HG03025 (cell line): ENCODE data around the gene PTPRJ.

ENCODE experiments used
- ATAC-seq: cut with Tn5 transposase; IDR thresholded peaks from one replicate; pipeline ENCODE4 v1.9.1; 2021; ENCODE audit warnings: mild to moderate bottlenecking, moderate library complexity; ENCODE audit not compliant: unreplicated experiment, low FRiP score

PTPRJ gene

GRCh38 chr11:48033918-48034341 lies 53.6 kb downstream of the PTPRJ start:
- ATAC-seq: no peak

GRCh38 chr11:48034926-48035871 lies 54.8 kb downstream of the PTPRJ start:
- no peak for ATAC-seq

- no peak for ATAC-seq
These were observed 55.7 kb downstream of the PTPRJ start for GRCh38 chr11:48036011-48036410.

GRCh38 chr11:48036466-48036865 lies 56.1 kb downstream of the PTPRJ start:
- no peak for ATAC-seq

GRCh38 chr11:48037709-48038468 lies 57.5 kb downstream of the PTPRJ start:
- ATAC-seq: no peak

GRCh38 chr11:48040830-48041444 lies 60.6 kb downstream of the PTPRJ start:
- ATAC-seq: no peak

- ATAC-seq: no peak
These were observed 61.7 kb downstream of the PTPRJ start for GRCh38 chr11:48041877-48042695.

- ATAC-seq: no peak
These were observed 63.0 kb downstream of the PTPRJ start for GRCh38 chr11:48043111-48043990.

GRCh38 chr11:48043991-48044512 lies 63.7 kb downstream of the PTPRJ start:
- no peak for ATAC-seq

GRCh38 chr11:48044577-48044976 lies 64.2 kb downstream of the PTPRJ start:
- no peak for ATAC-seq

- no peak for ATAC-seq
These were observed 65.2 kb downstream of the PTPRJ start for GRCh38 chr11:48045536-48045935.

- no peak for ATAC-seq
These were observed 67.3 kb downstream of the PTPRJ start for GRCh38 chr11:48047616-48048015.

- no peak for ATAC-seq
These were observed 68.7 kb downstream of the PTPRJ start for GRCh38 chr11:48049036-48049435.

- no peak for ATAC-seq
These were observed 69.9 kb downstream of the PTPRJ start for GRCh38 chr11:48050304-48050703.

- no peak for ATAC-seq
These were observed 71.0 kb downstream of the PTPRJ start for GRCh38 chr11:48051217-48051830.

- ATAC-seq: no peak
These were observed 72.1 kb downstream of the PTPRJ start for GRCh38 chr11:48052183-48053044.

- ATAC-seq: no peak
These were observed 74.6 kb downstream of the PTPRJ start for GRCh38 chr11:48054994-48055291.
